GM12878 (cell line): ENCODE data around the gene LMF1. TPM values are rescaled to one million over a fixed set of nuclear protein-coding genes. Genes with fewer than 3 reads are reported as not detected.

Experiments used
- ATAC-seq: fragments of 200-7000 bp; cut with Tn5 transposase; 3 replicates; pipeline ENCODE4 v1.9.1; 2020; ENCODE audit warnings: mild to moderate bottlenecking, moderate library complexity
- BruUV-seq: library from RNA; stranded (reverse); fragments of 400-500 nt; replicated peaks from 2 replicates; lab custom pipeline; 2021; lab: Mats Ljungman, UMichigan
- CTCF ChIA-PET: fragments of 300-600 bp; sonication (Branson Sonifier 250); formaldehyde crosslinking; extraction: SDS; loops from one replicate; lab custom pipeline; 2021; ENCODE audit warnings: inconsistent platforms; lab: Yijun Ruan, JAX
- POLR2A ChIA-PET: fragments of 350-600 bp; formaldehyde crosslinking; extraction: SDS; loops from one replicate; lab custom pipeline; 2021; ENCODE audit warnings: inconsistent platforms; lab: Charles Lee
- RAD21 ChIA-PET: fragments of 300-600 bp; sonication (Branson Sonifier 250); formaldehyde crosslinking; loops from one replicate; lab custom pipeline; 2023; ENCODE audit warnings: antibody characterized with exemption; ENCODE audit not compliant: unreplicated experiment; lab: Charles Lee
- SMC1A ChIA-PET: fragments of 300-600 bp; sonication (Branson Sonifier 250); formaldehyde crosslinking; loops from one replicate; lab custom pipeline; 2023; ENCODE audit not compliant: unreplicated experiment, uncharacterized antibody; lab: Charles Lee
- DNase-seq: peaks from one replicate; pipeline ENCODE4 v3.0.0-alpha.2; 2011; ENCODE audit warnings: low read depth, low spot score
- FAIRE-seq: peaks from 3 replicates; lab custom pipeline; 2011; peaks lifted over from hg19 to GRCh38; lab: Jason Lieb, UNC
- H2AFZ ChIP-seq: 2 replicates; pipeline ENCODE4 v1.6.0; 2011; ENCODE audit warnings: low read depth, low read length, control low read depth; ENCODE audit not compliant: control insufficient read depth
- H3K27ac ChIP-seq: 2 replicates; pipeline ENCODE4 v1.5.1; 2011; ENCODE audit warnings: control low read depth; ENCODE audit not compliant: control insufficient read depth, insufficient read depth
- H3K27me3 ChIP-seq, 2 experiments: replicated peaks in 1 of 2; 2 replicates each; pipeline versions ENCODE4 v1.6.0 to v1.6.1; 2011; ENCODE audit warnings: low read length in 1 of 2; ENCODE audit not compliant: control insufficient read depth in 2 of 2, insufficient read depth in 2 of 2
- H3K36me3 ChIP-seq, 2 experiments: 2 replicates each; pipeline ENCODE4 v1.5.1; 2011; ENCODE audit warnings: low read length in 1 of 2; ENCODE audit not compliant: control insufficient read depth in 2 of 2, insufficient read depth in 2 of 2
- H3K4me1 ChIP-seq: 2 replicates; pipeline ENCODE4 v1.6.1; 2011; ENCODE audit warnings: mild to moderate bottlenecking, low read length, moderate library complexity, mixed read lengths; ENCODE audit not compliant: control insufficient read depth, insufficient read depth
- H3K4me2 ChIP-seq: 2 replicates; pipeline ENCODE4 v1.6.0; 2011; ENCODE audit warnings: control low read depth; ENCODE audit not compliant: control insufficient read depth, insufficient read depth
- H3K4me3 ChIP-seq: fragments of 200-600 bp; sonication (generic); 2 replicates; pipeline ENCODE4 v1.5.1; 2016
- H3K79me2 ChIP-seq: 2 replicates; pipeline ENCODE4 v1.6.0; 2011; ENCODE audit warnings: low read length; ENCODE audit not compliant: control insufficient read depth, insufficient read depth
- H3K9ac ChIP-seq: 2 replicates; pipeline ENCODE4 v1.8.0; 2011; ENCODE audit warnings: low read length, control low read depth, mixed read lengths; ENCODE audit not compliant: control insufficient read depth, insufficient read depth
- H3K9me3 ChIP-seq: replicated peaks from 3 replicates; pipeline ENCODE4 v1.5.1; 2011; ENCODE audit warnings: mild to moderate bottlenecking, low read length; ENCODE audit not compliant: control insufficient read depth, insufficient read depth
- H4K20me1 ChIP-seq: 2 replicates; pipeline ENCODE4 v1.6.0; 2011; ENCODE audit not compliant: control insufficient read depth, insufficient read depth
- BRCA1 ChIP-seq: IDR thresholded peaks from 2 replicates; pipeline ENCODE4 v1.6.1; 2011; ENCODE audit warnings: low read depth, low read length, improper control_type of control experiment
- PRDM15 ChIP-seq: fragments of 450-650 bp; formaldehyde crosslinking; IDR thresholded peaks from 2 replicates; pipeline ENCODE4 v1.4.0; 2020; ENCODE audit warnings: mild to moderate bottlenecking, moderate library complexity
- SMAD5 ChIP-seq: IDR thresholded peaks from 2 replicates; pipeline ENCODE4 v1.6.1; 2016; ENCODE audit warnings: antibody characterized with exemption, low read depth
- TCF3 ChIP-seq: IDR thresholded peaks from 2 replicates; pipeline ENCODE4 v1.6.1; 2012; ENCODE audit warnings: low read depth, mild to moderate bottlenecking, low read length, borderline replicate concordance; ENCODE audit not compliant: insufficient read depth
- ZBTB33 ChIP-seq: fragments of 450-650 bp; IDR thresholded peaks from 2 replicates; pipeline ENCODE4 v1.6.1; 2017; ENCODE audit warnings: mild to moderate bottlenecking
- WGBS: methylation state at CpG from one replicate; pipeline ENCODE4 v1.1.6; 2016; ENCODE audit warnings: low lambda C conversion rate; ENCODE audit not compliant: insufficient replicate concordance, insufficient coverage; ENCODE audit errors: missing lambda C conversion rate; 5-methylcytosine and 5-hydroxymethylcytosine counted together
- in situ Hi-C: fragments of 300-500 bp; cut with MboI; formaldehyde crosslinking; loops from 9 replicates; pipeline ENCODE4 v1.14.3; 2018; ENCODE audit warnings: mixed read lengths
- intact Hi-C: fragments of 100-400 bp; cut with micrococcal nuclease; formaldehyde crosslinking; loops from one replicate; pipeline ENCODE4 v1.14.2; 2022; ENCODE audit not compliant: unreplicated experiment
- polyA plus RNA-seq, 11 experiments: library from polyadenylated mRNA; depleted of rRNA in 4 of 11; unstranded in 6 of 11; stranded (reverse) in 5 of 11; fragments of >200 nt; fragmentation: Nextera tagmentation in 4 of 11; fragmentation: Illumina TruSeq in 1 of 11; extraction: Ambion mirVana in 4 of 11; extraction: Trizol in 1 of 11; gene quantifications; 1 replicate in 1 of 11; 2 replicates in 10 of 11; pipeline versions ENCODE4 v1.2.1 to v1.2.3, GENCODE V29; 2011 to 2016; ENCODE audit warnings: inconsistent platforms in 2 of 11, missing spikeins in 2 of 11, low read depth in 1 of 11
- total RNA-seq, 4 experiments: library from RNA; depleted of rRNA in 3 of 4; stranded (reverse); fragments of >200 nt in 3 of 4; fragmentation: Illumina TruSeq in 1 of 4; extraction: Trizol in 1 of 4; gene quantifications; 2 replicates each; pipeline versions ENCODE4 v1.2.1 to v1.2.3, GENCODE V29; 2013 to 2021

The LMF1 gene
- total and polyA plus RNA-seq, 10 of the 15 experiments (the other 5 are each of a cell fraction or from before 2014, with no cell fraction given) = 0.18 to 3.2 (median 1.4) TPM; not detected in 1

GRCh38 chr16:884232-884631 is 86.6 kb downstream of the LMF1 start:
- FAIRE-seq (no peak), ATAC-seq (no peak), DNase-seq (no peak)
- no TSS peak for BruUV-seq
- no peak overlapping the region for H3K9ac ChIP-seq
- H3K27me3 ChIP-seq = no peaks in the 10 kb centered on the region
- no peak for TF ChIP-seq ZBTB33
- TF ChIP-seq PRDM15 = no peak
- TF ChIP-seq TCF3 = no peak
- no peak for TF ChIP-seq BRCA1
- no peak for TF ChIP-seq SMAD5
- H3K4me2 ChIP-seq = no peak overlapping the region
- in situ Hi-C loops = no loop called here
- no peak overlapping the region for H3K4me3 ChIP-seq
- ChIA-PET SMC1A (no interaction called here), CTCF (no interaction called here), POLR2A (no interaction called here), RAD21 (interaction anchor here (0.6 kb wide), 1 partner anchor 72 kb away, joined by 3 read pairs; no protein-coding TSS in a partner anchor)
- no peaks in the 10 kb centered on the region for H4K20me1 ChIP-seq
- WGBS = 27% methylated on average over 5 of the region's 5 CpGs
- H3K79me2 ChIP-seq = no peaks in the 10 kb centered on the region
- no peak overlapping the region for H2AFZ ChIP-seq
- H3K9me3 ChIP-seq = no peaks in the 10 kb centered on the region; the same call in 1 of the 3 replicates
- H3K36me3 ChIP-seq = no peaks in the 10 kb centered on the region
- H3K4me1 ChIP-seq = no peaks in the 10 kb centered on the region
- H3K27ac ChIP-seq = no peak overlapping the region
- intact Hi-C loops = no loop called here
